NB4 (cell line): ENCODE results near the gene BRINP1.

Source experiments
- CTCF ChIP-seq: IDR thresholded peaks from one replicate; pipeline ENCODE4 v1.5.1; 2012; ENCODE audit warnings: low read depth, low read length
- MAX ChIP-seq: IDR thresholded peaks from 2 replicates; pipeline ENCODE4 v1.6.1; 2011; ENCODE audit warnings: low read depth, low read length
- MYC ChIP-seq: IDR thresholded peaks from 2 replicates; pipeline ENCODE4 v1.6.1; 2011; ENCODE audit warnings: low read depth, low read length
- POLR2A ChIP-seq: IDR thresholded peaks from 2 replicates; pipeline ENCODE4 v1.6.1; 2011; ENCODE audit warnings: mild to moderate bottlenecking; ENCODE audit not compliant: insufficient read length; ENCODE audit errors: extremely low read depth

GRCh38 chr9:119412399-119412798, 43.2 kb upstream of the BRINP1 start:
- TF ChIP-seq CTCF: no peak
- TF ChIP-seq POLR2A: no peak
- TF ChIP-seq MYC: no peak
- TF ChIP-seq MAX: no peak
